Astrocyte (in vitro differentiated cells and primary cell): ENCODE data around the gene CACNA1C. TPM values are rescaled to one million over a fixed set of nuclear protein-coding genes. Genes with fewer than 3 reads are reported as not detected.

Experiments
- DNase-seq: peaks from one replicate; pipeline ENCODE4 v3.0.0-alpha.2; 2010; ENCODE audit warnings: low read depth
- FAIRE-seq: peaks from 2 replicates; lab custom pipeline; 2011; peaks lifted over from hg19 to GRCh38; lab: Jason Lieb, UNC
- H2AFZ ChIP-seq: 2 replicates; pipeline ENCODE4 v1.6.0; 2012; ENCODE audit warnings: low read depth, low read length, inconsistent platforms
- H3K27ac ChIP-seq: 2 replicates; pipeline ENCODE4 v1.5.1; 2011; ENCODE audit warnings: low read depth, low read length, inconsistent platforms
- H3K27me3 ChIP-seq: 2 replicates; pipeline ENCODE4 v1.6.0; 2011; ENCODE audit warnings: low read length, inconsistent platforms; ENCODE audit not compliant: insufficient read depth
- H3K36me3 ChIP-seq: 2 replicates; pipeline ENCODE4 v1.5.1; 2011; ENCODE audit warnings: low read length, inconsistent platforms; ENCODE audit not compliant: insufficient read depth
- H3K4me1 ChIP-seq: 2 replicates; pipeline ENCODE4 v1.5.1; 2011; ENCODE audit warnings: low read length, inconsistent platforms; ENCODE audit not compliant: insufficient read depth
- H3K4me2 ChIP-seq: 2 replicates; pipeline ENCODE4 v1.6.0; 2012; ENCODE audit warnings: low read length, inconsistent platforms
- H3K4me3 ChIP-seq: 2 replicates; pipeline ENCODE4 v1.5.1; 2011; ENCODE audit warnings: low read depth, mild to moderate bottlenecking, low read length, inconsistent platforms; ENCODE audit not compliant: insufficient read depth
- H3K79me2 ChIP-seq: 2 replicates; pipeline ENCODE4 v1.6.0; 2012; ENCODE audit warnings: mild to moderate bottlenecking, low read length, inconsistent platforms; ENCODE audit not compliant: insufficient read depth
- H3K9ac ChIP-seq: 2 replicates; pipeline ENCODE4 v1.6.0; 2012; ENCODE audit warnings: mild to moderate bottlenecking, low read length, inconsistent platforms
- H3K9me3 ChIP-seq: 2 replicates; pipeline ENCODE4 v1.5.1; 2012; ENCODE audit warnings: low read depth, mild to moderate bottlenecking, low read length, inconsistent platforms; ENCODE audit not compliant: insufficient read depth
- H4K20me1 ChIP-seq: 2 replicates; pipeline ENCODE4 v1.6.0; 2012; ENCODE audit warnings: low read length, inconsistent platforms; ENCODE audit not compliant: insufficient read depth
- H3K27ac Mint-ChIP-seq: one replicate; pipeline ENCODE4 v1.8.0; 2021; ENCODE audit warnings: mild to moderate bottlenecking, mixed read lengths; ENCODE audit not compliant: unreplicated experiment
- H3K27me3 Mint-ChIP-seq: one replicate; pipeline ENCODE4 v1.8.0; 2021; ENCODE audit warnings: low read depth, mixed read lengths; ENCODE audit not compliant: unreplicated experiment
- H3K36me3 Mint-ChIP-seq: one replicate; pipeline ENCODE4 v1.8.0; 2021; ENCODE audit warnings: low read depth, mixed read lengths; ENCODE audit not compliant: unreplicated experiment
- H3K4me1 Mint-ChIP-seq: one replicate; pipeline ENCODE4 v1.8.0; 2021; ENCODE audit warnings: low read depth, mixed read lengths; ENCODE audit not compliant: unreplicated experiment
- H3K4me3 Mint-ChIP-seq: one replicate; pipeline ENCODE4 v1.8.0; 2021; ENCODE audit warnings: mild to moderate bottlenecking, moderate library complexity, mixed read lengths; ENCODE audit not compliant: unreplicated experiment
- H3K9me3 Mint-ChIP-seq: one replicate; pipeline ENCODE4 v1.8.0; 2021; ENCODE audit warnings: mild to moderate bottlenecking, mixed read lengths; ENCODE audit not compliant: unreplicated experiment
- EZH2 ChIP-seq: IDR thresholded peaks from 2 replicates; pipeline ENCODE4 v1.6.1; 2012; ENCODE audit warnings: mild to moderate bottlenecking, low read length, inconsistent platforms; ENCODE audit not compliant: insufficient read depth
- total RNA-seq: library from RNA; stranded (reverse); gene quantifications from 2 replicates; pipeline ENCODE4 v1.2.1, GENCODE V29; 2021
- TF ChIP-seq, protein P1 (sequence below): IDR thresholded peaks from 2 replicates; pipeline ENCODE4 v1.5.1; 2011; ENCODE audit warnings: low read depth, mild to moderate bottlenecking, inconsistent platforms, low read length, moderate library complexity; ENCODE audit not compliant: insufficient read depth

Gene CACNA1C
- total RNA-seq, 1 donor from 2014 or later: 2.1 TPM

DNA sequence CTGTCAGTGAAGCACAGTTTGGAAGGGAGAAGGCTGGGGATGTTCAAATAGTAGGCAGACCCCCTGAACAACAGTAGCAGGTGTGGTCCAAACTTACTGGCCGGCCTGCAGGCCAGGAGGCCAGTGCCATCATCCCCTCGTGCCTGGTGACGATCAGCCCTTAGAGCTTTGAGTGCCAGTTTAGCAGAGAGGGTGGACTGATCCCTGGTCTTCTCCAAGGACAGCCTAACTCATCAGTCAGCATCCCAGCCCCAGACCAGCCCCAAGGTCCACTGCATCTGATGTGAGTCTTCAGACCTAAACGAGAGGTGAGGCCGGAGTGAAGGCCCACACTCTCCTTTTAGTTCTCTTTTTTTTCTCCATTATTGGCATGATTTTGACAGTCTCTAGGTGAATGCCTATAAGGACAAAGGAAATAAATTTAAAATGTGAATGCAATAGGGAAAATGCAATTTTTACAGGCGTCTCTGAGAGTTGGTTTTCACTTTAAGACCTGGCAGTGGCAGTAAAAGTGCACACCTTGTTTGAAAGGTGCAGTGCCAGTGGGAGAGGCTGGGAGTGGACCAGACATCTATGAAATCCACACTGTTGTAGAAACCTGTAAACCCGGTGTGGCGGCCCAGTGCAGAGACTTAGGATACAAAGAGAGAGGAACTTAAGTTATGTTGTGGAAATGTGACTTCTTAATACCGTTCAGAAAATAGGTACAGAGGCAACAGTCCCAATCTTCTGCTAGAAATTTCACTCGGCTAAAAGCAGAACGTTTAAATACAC lies 311.2 kb downstream of the CACNA1C start:
- peaks cover 8% of the 10 kb centered on the region for H3K9me3 Mint-ChIP-seq
- Histone ChIP-seq H3K27me3 (no peaks in the 10 kb centered on the region), H3K36me3 (no peaks in the 10 kb centered on the region), H2AFZ (no peak overlapping the region), H3K27ac (no peak overlapping the region), H3K4me1 (no peaks in the 10 kb centered on the region), H3K9me3 (no peaks in the 10 kb centered on the region), H4K20me1 (no peaks in the 10 kb centered on the region), H3K9ac (no peak overlapping the region), H3K4me3 (no peak overlapping the region), H3K79me2 (no peaks in the 10 kb centered on the region), H3K4me2 (no peak overlapping the region)
- peaks cover 1% of the 10 kb centered on the region for H3K4me1 Mint-ChIP-seq
- FAIRE-seq (no peak), DNase-seq (no peak)
- no peaks in the 10 kb centered on the region for H3K36me3 Mint-ChIP-seq
- H3K27ac Mint-ChIP-seq: no peak overlapping the region
- H3K4me3 Mint-ChIP-seq: no peak overlapping the region
- peaks cover 11% of the 10 kb centered on the region for H3K27me3 Mint-ChIP-seq
- TF ChIP-seq, protein P1, sequence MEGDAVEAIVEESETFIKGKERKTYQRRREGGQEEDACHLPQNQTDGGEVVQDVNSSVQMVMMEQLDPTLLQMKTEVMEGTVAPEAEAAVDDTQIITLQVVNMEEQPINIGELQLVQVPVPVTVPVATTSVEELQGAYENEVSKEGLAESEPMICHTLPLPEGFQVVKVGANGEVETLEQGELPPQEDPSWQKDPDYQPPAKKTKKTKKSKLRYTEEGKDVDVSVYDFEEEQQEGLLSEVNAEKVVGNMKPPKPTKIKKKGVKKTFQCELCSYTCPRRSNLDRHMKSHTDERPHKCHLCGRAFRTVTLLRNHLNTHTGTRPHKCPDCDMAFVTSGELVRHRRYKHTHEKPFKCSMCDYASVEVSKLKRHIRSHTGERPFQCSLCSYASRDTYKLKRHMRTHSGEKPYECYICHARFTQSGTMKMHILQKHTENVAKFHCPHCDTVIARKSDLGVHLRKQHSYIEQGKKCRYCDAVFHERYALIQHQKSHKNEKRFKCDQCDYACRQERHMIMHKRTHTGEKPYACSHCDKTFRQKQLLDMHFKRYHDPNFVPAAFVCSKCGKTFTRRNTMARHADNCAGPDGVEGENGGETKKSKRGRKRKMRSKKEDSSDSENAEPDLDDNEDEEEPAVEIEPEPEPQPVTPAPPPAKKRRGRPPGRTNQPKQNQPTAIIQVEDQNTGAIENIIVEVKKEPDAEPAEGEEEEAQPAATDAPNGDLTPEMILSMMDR: no peak
- TF ChIP-seq EZH2: no peak

DNA sequence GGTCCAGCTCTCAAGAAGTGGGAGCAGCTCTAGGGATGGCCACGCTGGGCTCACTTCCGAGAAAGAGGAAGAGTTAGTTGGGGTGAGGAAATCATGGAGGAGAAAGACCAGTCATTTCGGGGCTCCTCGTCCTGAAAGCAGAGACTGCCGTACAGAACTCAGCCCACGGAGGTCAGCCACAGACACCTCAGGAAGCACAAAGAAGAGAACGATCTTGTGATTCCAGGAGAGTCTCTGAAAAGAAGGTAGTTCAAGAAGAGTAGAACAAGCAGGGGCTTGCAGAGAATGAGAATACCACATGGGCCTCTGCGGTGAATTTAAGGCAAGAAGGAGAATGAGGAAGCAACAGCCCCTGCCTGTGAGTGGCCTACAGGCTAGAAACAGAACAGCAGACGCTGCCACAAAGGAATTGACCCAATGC lies 311.9 kb downstream of the CACNA1C start:
- H4K20me1 ChIP-seq: no peaks in the 10 kb centered on the region
- H3K4me3 Mint-ChIP-seq: no peak overlapping the region
- H3K36me3 ChIP-seq: no peaks in the 10 kb centered on the region
- H3K9me3 ChIP-seq: no peaks in the 10 kb centered on the region
- H3K4me2 ChIP-seq: no peak overlapping the region
- no peaks in the 10 kb centered on the region for H3K36me3 Mint-ChIP-seq
- no peak overlapping the region for H3K27ac ChIP-seq
- no peaks in the 10 kb centered on the region for H3K4me1 Mint-ChIP-seq
- FAIRE-seq: no peak
- TF ChIP-seq, protein P1: no peak
- TF ChIP-seq EZH2: no peak
- no peak overlapping the region for H2AFZ ChIP-seq
- H3K9me3 Mint-ChIP-seq: peaks cover 8% of the 10 kb centered on the region
- H3K4me1 ChIP-seq: no peaks in the 10 kb centered on the region
- H3K79me2 ChIP-seq: no peaks in the 10 kb centered on the region
- no peak overlapping the region for H3K27ac Mint-ChIP-seq
- DNase-seq: no peak
- H3K9ac ChIP-seq: no peak overlapping the region
- H3K27me3 ChIP-seq: no peaks in the 10 kb centered on the region
- peaks cover 11% of the 10 kb centered on the region for H3K27me3 Mint-ChIP-seq
- no peak overlapping the region for H3K4me3 ChIP-seq

DNA sequence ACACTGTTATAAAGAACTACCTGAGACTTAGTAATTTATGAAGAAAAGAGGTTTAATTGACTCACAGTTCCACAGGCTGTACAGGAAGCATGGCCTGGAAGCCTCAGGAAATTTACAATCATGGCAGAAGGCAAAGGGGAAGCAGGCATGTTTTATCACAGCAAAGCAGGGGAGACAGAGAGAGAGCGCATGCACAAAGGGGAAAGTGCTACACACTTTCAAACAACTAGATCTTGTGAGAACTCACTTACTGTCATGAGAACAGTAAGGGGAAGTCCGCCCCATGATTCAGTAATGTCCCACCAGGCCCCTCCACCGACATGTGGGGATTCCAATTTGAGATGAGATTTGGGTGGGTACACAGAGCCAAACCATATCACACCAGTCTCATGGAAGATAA lies 313.9 kb downstream of the CACNA1C start:
- TF ChIP-seq, protein P1: no peak
- TF ChIP-seq EZH2: no peak
- Histone ChIP-seq H3K79me2 (no peaks in the 10 kb centered on the region), H3K27me3 (no peaks in the 10 kb centered on the region), H3K9ac (no peak overlapping the region), H3K4me1 (no peaks in the 10 kb centered on the region), H4K20me1 (no peaks in the 10 kb centered on the region), H2AFZ (no peak overlapping the region), H3K4me2 (no peak overlapping the region), H3K27ac (no peak overlapping the region), H3K36me3 (no peaks in the 10 kb centered on the region), H3K9me3 (no peaks in the 10 kb centered on the region), H3K4me3 (no peak overlapping the region)
- H3K27ac Mint-ChIP-seq: no peak overlapping the region
- no peak for FAIRE-seq
- no peak for DNase-seq
- H3K36me3 Mint-ChIP-seq: no peaks in the 10 kb centered on the region
- H3K27me3 Mint-ChIP-seq: peaks cover 15% of the 10 kb centered on the region
- peaks cover 8% of the 10 kb centered on the region for H3K9me3 Mint-ChIP-seq
- H3K4me3 Mint-ChIP-seq: no peak overlapping the region
- H3K4me1 Mint-ChIP-seq: no peaks in the 10 kb centered on the region
